ENCODE measurements around the gene RASGEF1C.

DNA sequence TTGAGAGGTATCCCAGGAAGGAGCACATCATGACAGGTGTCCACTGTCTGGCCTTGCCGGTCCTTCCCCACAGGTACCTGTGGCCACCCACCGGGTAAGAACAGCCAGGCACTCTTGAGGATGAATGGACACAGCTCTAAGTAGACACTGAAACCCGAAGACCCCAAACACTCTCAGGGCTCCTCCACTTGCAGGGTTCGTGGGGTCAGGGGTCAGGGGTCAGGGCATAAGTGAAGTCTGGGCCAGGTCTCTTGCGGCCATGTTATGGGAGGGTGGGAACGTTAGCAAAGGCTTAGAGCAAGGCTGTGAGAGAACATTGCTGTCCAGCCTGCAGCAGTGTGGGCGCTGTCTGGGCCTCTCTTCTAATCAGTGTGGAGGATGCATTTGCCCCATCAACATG lies 42.9 kb upstream of the RASGEF1C start:
- TF ChIP-seq, protein P1, sequence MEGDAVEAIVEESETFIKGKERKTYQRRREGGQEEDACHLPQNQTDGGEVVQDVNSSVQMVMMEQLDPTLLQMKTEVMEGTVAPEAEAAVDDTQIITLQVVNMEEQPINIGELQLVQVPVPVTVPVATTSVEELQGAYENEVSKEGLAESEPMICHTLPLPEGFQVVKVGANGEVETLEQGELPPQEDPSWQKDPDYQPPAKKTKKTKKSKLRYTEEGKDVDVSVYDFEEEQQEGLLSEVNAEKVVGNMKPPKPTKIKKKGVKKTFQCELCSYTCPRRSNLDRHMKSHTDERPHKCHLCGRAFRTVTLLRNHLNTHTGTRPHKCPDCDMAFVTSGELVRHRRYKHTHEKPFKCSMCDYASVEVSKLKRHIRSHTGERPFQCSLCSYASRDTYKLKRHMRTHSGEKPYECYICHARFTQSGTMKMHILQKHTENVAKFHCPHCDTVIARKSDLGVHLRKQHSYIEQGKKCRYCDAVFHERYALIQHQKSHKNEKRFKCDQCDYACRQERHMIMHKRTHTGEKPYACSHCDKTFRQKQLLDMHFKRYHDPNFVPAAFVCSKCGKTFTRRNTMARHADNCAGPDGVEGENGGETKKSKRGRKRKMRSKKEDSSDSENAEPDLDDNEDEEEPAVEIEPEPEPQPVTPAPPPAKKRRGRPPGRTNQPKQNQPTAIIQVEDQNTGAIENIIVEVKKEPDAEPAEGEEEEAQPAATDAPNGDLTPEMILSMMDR (IDR thresholded peaks at IDR 0.05) = no peak
- TF ChIP-seq POLR2A (IDR thresholded peaks at IDR 0.05) = no peak
- no peak for TF ChIP-seq POLR2AphosphoS5 (IDR thresholded peaks at IDR 0.05)

Measured in prostate gland (tissue), 2 donors.